PC-3 (cell line): ENCODE measurements around the gene HDAC9. TPM values are rescaled to one million over a fixed set of nuclear protein-coding genes. Genes with fewer than 3 reads are reported as not detected.

Experiments
- ATAC-seq: fragments of 200-7000 bp; cut with Tn5 transposase; 2 replicates; pipeline ENCODE4 v1.9.1; 2020; ENCODE audit warnings: mild to moderate bottlenecking, moderate library complexity
- BruUV-seq: library from RNA; stranded (reverse); fragments of 400-500 nt; replicated peaks from 2 replicates; lab custom pipeline; 2021; lab: Mats Ljungman, UMichigan
- CTCF ChIA-PET: fragments of 300-600 bp; sonication (Branson Sonifier 250); formaldehyde crosslinking; loops from one replicate; lab custom pipeline; 2022; ENCODE audit warnings: antibody characterized with exemption; lab: Charles Lee
- POLR2A ChIA-PET: fragments of 300-600 bp; sonication (Branson Sonifier 250); formaldehyde crosslinking; loops from one replicate; lab custom pipeline; 2022; ENCODE audit warnings: antibody characterized with exemption; ENCODE audit not compliant: unreplicated experiment; lab: Charles Lee
- DNase-seq: peaks from one replicate; pipeline ENCODE4 v3.0.0-alpha.2; 2015
- H2AFZ ChIP-seq: fragments of 300-600 bp; sonication (generic); 2 replicates; pipeline ENCODE4 v1.6.0; 2016; ENCODE audit warnings: antibody characterized with exemption, low read length
- H3F3A ChIP-seq: fragments of 300-600 bp; sonication (generic); one replicate; pipeline ENCODE4 v1.6.0; 2017; ENCODE audit warnings: antibody characterized with exemption, low read length, control low read depth, mild to moderate bottlenecking; ENCODE audit not compliant: unreplicated experiment
- H3K27ac ChIP-seq: fragments of 300-600 bp; sonication (generic); 2 replicates; pipeline ENCODE4 v1.5.1; 2016; ENCODE audit warnings: mild to moderate bottlenecking, low read length
- H3K27me3 ChIP-seq: fragments of 300-600 bp; sonication (generic); 2 replicates; pipeline ENCODE4 v1.6.1; 2016; ENCODE audit warnings: low read length, mixed read lengths
- H3K36me3 ChIP-seq: fragments of 300-600 bp; sonication (generic); 2 replicates; pipeline ENCODE4 v1.6.1; 2016; ENCODE audit warnings: low read depth, mixed run types, low read length, mixed read lengths
- H3K4me1 ChIP-seq: fragments of 300-600 bp; sonication (generic); 2 replicates; pipeline ENCODE4 v1.5.1; 2016; ENCODE audit warnings: low read length; ENCODE audit not compliant: insufficient read depth
- H3K4me2 ChIP-seq: fragments of 300-600 bp; sonication (generic); 2 replicates; pipeline ENCODE4 v1.6.0; 2016; ENCODE audit warnings: low read length
- H3K4me3 ChIP-seq: fragments of 300-600 bp; sonication (generic); 2 replicates; pipeline ENCODE4 v1.5.1; 2016; ENCODE audit warnings: mild to moderate bottlenecking, low read length, mixed read lengths
- H3K79me2 ChIP-seq: fragments of 300-600 bp; sonication (generic); 2 replicates; pipeline ENCODE4 v1.6.1; 2017; ENCODE audit warnings: low read length, mixed read lengths
- H3K9ac ChIP-seq: fragments of 300-600 bp; sonication (generic); 2 replicates; pipeline ENCODE4 v1.6.0; 2016; ENCODE audit warnings: mild to moderate bottlenecking, low read length
- H3K9me2 ChIP-seq: fragments of 300-600 bp; sonication (generic); replicated peaks from 2 replicates; pipeline ENCODE4 v1.6.1; 2016; ENCODE audit warnings: mixed run types, low read length, mixed read lengths
- H3K9me3 ChIP-seq: fragments of 300-600 bp; sonication (generic); 2 replicates; pipeline ENCODE4 v1.6.1; 2016; ENCODE audit warnings: low read length, mixed read lengths
- H4K20me1 ChIP-seq: fragments of 300-600 bp; sonication (generic); 2 replicates; pipeline ENCODE4 v1.6.1; 2016; ENCODE audit warnings: low read length, mixed read lengths
- EZH2 ChIP-seq: fragments of 300-600 bp; sonication (generic); IDR thresholded peaks from one replicate; pipeline ENCODE4 v1.6.1; 2017; ENCODE audit warnings: antibody characterized with exemption, mild to moderate bottlenecking, low read length; ENCODE audit not compliant: unreplicated experiment
- EZH2phosphoT487 ChIP-seq: fragments of 300-600 bp; sonication (generic); IDR thresholded peaks from 2 replicates; pipeline ENCODE4 v1.6.1; 2018; ENCODE audit warnings: mild to moderate bottlenecking, antibody characterized with exemption, low read length, borderline replicate concordance
- intact Hi-C: fragments of 100-400 bp; cut with micrococcal nuclease; formaldehyde crosslinking; loops from 2 replicates; pipeline ENCODE4 v1.9.0; 2023
- total RNA-seq: library from RNA; depleted of rRNA; stranded (reverse); fragments of >200 nt; gene quantifications from 2 replicates; pipeline ENCODE4 v1.2.3, GENCODE V29; 2014
- TF ChIP-seq, protein P1 (sequence below): fragments of 300-600 bp; sonication (generic); conservative IDR thresholded peaks from 2 replicates; pipeline ENCODE4 v1.5.1; 2017; ENCODE audit warnings: antibody characterized with exemption, low read depth, mild to moderate bottlenecking, low read length

HDAC9 gene
- total RNA-seq, 1 experiment from 2014 or later: 7.8 TPM

DNA sequence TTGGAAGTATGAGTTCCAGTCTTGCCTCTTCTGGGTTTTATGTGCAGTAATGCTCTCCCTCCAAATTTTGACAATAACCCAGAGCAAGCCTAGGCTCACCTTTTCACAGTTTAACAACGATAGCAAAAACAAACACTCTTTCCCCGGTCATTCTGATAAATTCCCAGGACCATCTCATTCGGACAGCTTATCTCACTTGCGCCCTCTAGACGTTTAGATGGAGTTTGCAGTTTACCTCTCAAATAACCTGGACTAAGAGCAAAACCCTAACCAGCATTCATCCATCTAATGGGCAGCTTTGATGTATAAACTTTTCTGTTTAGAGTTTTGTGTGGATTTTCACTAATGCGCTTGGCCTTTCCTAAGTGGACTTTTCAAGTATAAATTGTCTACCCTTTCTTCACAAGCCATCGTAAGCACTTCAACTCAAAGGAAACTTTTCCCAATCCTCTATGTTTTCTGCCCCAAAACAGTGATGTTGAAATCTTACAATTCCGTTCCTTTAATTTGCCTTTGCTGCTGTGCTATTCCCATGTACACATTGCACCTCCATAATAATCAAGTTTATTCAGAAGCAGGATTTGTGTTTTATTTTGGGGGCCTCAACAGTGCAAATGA is 114.9 kb downstream of the HDAC9 start:
- Histone ChIP-seq H3K9me3 (no peaks in the 10 kb centered on the region), H3F3A (no peaks in the 10 kb centered on the region), H3K4me2 (no peak overlapping the region; the same call in 1 of the 2 replicates), H3K79me2 (no peaks in the 10 kb centered on the region), H2AFZ (peak overlapping the region; percentile 63; the same call in 1 of the 2 replicates), H3K4me3 (no peak overlapping the region), H3K36me3 (0 out of 2 replicates have a peak, but pooled peaks cover under 1% of the 10 kb centered on the region), H3K4me1 (peaks cover 6% of the 10 kb centered on the region), H4K20me1 (no peaks in the 10 kb centered on the region), H3K27ac (no peak overlapping the region), H3K27me3 (no peaks in the 10 kb centered on the region), H3K9ac (no peak overlapping the region), H3K9me2 (no peaks in the 10 kb centered on the region)
- no TSS peak for BruUV-seq
- intact Hi-C loops: no loop called here
- TF ChIP-seq EZH2 (no peak), EZH2phosphoT487 (no peak)
- TF ChIP-seq, protein P1, sequence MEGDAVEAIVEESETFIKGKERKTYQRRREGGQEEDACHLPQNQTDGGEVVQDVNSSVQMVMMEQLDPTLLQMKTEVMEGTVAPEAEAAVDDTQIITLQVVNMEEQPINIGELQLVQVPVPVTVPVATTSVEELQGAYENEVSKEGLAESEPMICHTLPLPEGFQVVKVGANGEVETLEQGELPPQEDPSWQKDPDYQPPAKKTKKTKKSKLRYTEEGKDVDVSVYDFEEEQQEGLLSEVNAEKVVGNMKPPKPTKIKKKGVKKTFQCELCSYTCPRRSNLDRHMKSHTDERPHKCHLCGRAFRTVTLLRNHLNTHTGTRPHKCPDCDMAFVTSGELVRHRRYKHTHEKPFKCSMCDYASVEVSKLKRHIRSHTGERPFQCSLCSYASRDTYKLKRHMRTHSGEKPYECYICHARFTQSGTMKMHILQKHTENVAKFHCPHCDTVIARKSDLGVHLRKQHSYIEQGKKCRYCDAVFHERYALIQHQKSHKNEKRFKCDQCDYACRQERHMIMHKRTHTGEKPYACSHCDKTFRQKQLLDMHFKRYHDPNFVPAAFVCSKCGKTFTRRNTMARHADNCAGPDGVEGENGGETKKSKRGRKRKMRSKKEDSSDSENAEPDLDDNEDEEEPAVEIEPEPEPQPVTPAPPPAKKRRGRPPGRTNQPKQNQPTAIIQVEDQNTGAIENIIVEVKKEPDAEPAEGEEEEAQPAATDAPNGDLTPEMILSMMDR: peak; percentile 81
- ATAC-seq: no peak
- peak; percentile 60 for DNase-seq
- ChIA-PET CTCF (interaction anchor here (0.5 to 1.0 kb wide), 4 partner anchors 19 to 613 kb away, joined by 3 to 5 read pairs (median 3); no protein-coding TSS in a partner anchor), POLR2A (no interaction called here)

- H3K9me3 ChIP-seq: no peaks in the 10 kb centered on the region
- no peaks in the 10 kb centered on the region for H3K4me1 ChIP-seq
- intact Hi-C loops: no loop called here
- H2AFZ ChIP-seq: no peak overlapping the region
- H3K36me3 ChIP-seq: no peaks in the 10 kb centered on the region
- H3K9ac ChIP-seq: no peak overlapping the region
- H3K79me2 ChIP-seq: no peaks in the 10 kb centered on the region
- CTCF ChIA-PET: no interaction called here
- POLR2A ChIA-PET: no interaction called here
- H3K4me3 ChIP-seq: no peak overlapping the region
- BruUV-seq: no TSS peak
- ATAC-seq: no peak
- no peak overlapping the region for H3K4me2 ChIP-seq
- no peaks in the 10 kb centered on the region for H3K27me3 ChIP-seq
- H4K20me1 ChIP-seq: no peaks in the 10 kb centered on the region
- H3K27ac ChIP-seq: no peak overlapping the region
- H3K9me2 ChIP-seq: no peaks in the 10 kb centered on the region
- no peaks in the 10 kb centered on the region for H3F3A ChIP-seq
- no peak for TF ChIP-seq EZH2
- TF ChIP-seq EZH2phosphoT487: no peak
- TF ChIP-seq, protein P1: no peak
- no peak for DNase-seq
These were observed 119.3 kb downstream of the HDAC9 start for GRCh38 chr7:18614841-18615240.

DNA sequence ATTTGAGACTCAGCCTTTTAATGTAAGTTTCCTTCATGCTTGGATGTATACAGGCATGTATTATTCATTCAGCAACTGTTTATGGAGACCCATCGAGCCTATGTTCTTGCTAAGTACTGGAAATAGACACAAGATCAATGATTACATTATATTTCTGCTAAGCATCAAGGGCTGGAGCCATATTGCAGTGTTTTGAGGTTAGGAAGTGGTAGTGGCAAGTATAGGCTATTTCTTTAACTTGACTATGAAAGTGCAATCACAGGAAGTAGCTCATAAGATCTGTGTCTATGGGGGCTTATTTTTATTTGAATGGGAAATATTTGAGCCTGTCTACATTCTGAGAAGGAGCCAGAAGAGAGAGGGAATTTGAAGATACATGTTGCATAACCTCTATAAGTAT is 123.8 kb downstream of the HDAC9 start:
- no peaks in the 10 kb centered on the region for H3K36me3 ChIP-seq
- no peak overlapping the region for H2AFZ ChIP-seq
- BruUV-seq: no TSS peak
- no peak for TF ChIP-seq EZH2
- TF ChIP-seq, protein P1: no peak
- no peak for TF ChIP-seq EZH2phosphoT487
- H3K4me2 ChIP-seq: no peak overlapping the region
- no peaks in the 10 kb centered on the region for H3K27me3 ChIP-seq
- H3K79me2 ChIP-seq: no peaks in the 10 kb centered on the region
- POLR2A ChIA-PET: no interaction called here
- intact Hi-C loops: no loop called here
- no peak overlapping the region for H3K4me3 ChIP-seq
- no peak overlapping the region for H3K9ac ChIP-seq
- H3K4me1 ChIP-seq: no peaks in the 10 kb centered on the region
- H3K9me3 ChIP-seq: no peaks in the 10 kb centered on the region
- no peak overlapping the region for H3K27ac ChIP-seq
- DNase-seq: no peak
- CTCF ChIA-PET: no interaction called here
- ATAC-seq: no peak
- no peaks in the 10 kb centered on the region for H3K9me2 ChIP-seq
- no peaks in the 10 kb centered on the region for H3F3A ChIP-seq
- no peaks in the 10 kb centered on the region for H4K20me1 ChIP-seq
